Adipocyte (in vitro differentiated cells): ENCODE data around the gene SELENOP.
"Not testable (repeated sequence)": the region's sequence is repeated elsewhere in the genome, so short reads cannot be mapped to it uniquely, and the experiment has no call there.

Source experiments
- DNase-seq: peaks from one replicate; pipeline ENCODE4 v3.0.0-alpha.2; 2015; ENCODE audit warnings: low read depth
- H3K27me3 ChIP-seq: replicated peaks from 2 replicates; pipeline ENCODE4 v1.7.0; 2013; ENCODE audit warnings: mild to moderate bottlenecking, low read length, moderate library complexity; ENCODE audit not compliant: control insufficient read depth, insufficient read depth
- H3K36me3 ChIP-seq: 2 replicates; pipeline ENCODE4 v1.7.0; 2013; ENCODE audit warnings: low read length, mild to moderate bottlenecking, moderate library complexity; ENCODE audit not compliant: control insufficient read depth, insufficient read depth, severe bottlenecking
- H3K4me1 ChIP-seq: 2 replicates; pipeline ENCODE4 v1.7.0; 2013; ENCODE audit warnings: mild to moderate bottlenecking, low read length, moderate library complexity; ENCODE audit not compliant: control insufficient read depth, insufficient read depth
- H3K4me3 ChIP-seq: 2 replicates; pipeline ENCODE4 v1.7.0; 2013; ENCODE audit warnings: mild to moderate bottlenecking, low read length, moderate library complexity
- H3K9ac ChIP-seq: 2 replicates; pipeline ENCODE4 v1.7.0; 2013; ENCODE audit warnings: mild to moderate bottlenecking, low read length, moderate library complexity
- H3K9me3 ChIP-seq: 2 replicates; pipeline ENCODE4 v1.7.0; 2013; ENCODE audit warnings: mild to moderate bottlenecking, low read length, moderate library complexity; ENCODE audit not compliant: control insufficient read depth

SELENOP gene

GRCh38 chr5:42811591-42812446, at the start of gene SELENOP:
Gene SELENOP, minus strand, starts transcription at chr5:42811892. Its CDS starts 3,539 bp downstream, at chr5:42808353.
- H3K9me3 ChIP-seq = no peaks in the 10 kb centered on the region

GRCh38 chr5:42858687-42859086, 47.0 kb upstream of the SELENOP start:
- Histone ChIP-seq H3K27me3 (no peaks in the 10 kb centered on the region), H3K9ac (peak overlapping the region; percentile 75), H3K4me3 (peak overlapping the region; percentile 57), H3K9me3 (no peaks in the 10 kb centered on the region), H3K36me3 (no peaks in the 10 kb centered on the region), H3K4me1 (peaks cover 46% of the 10 kb centered on the region)
- no peak for DNase-seq

More at GRCh38 chr5:42811591-42812446, at the start of gene SELENOP:
- Histone ChIP-seq H3K4me1 (peaks cover 31% of the 10 kb centered on the region), H3K9ac (peak within 1 kb of the TSS; percentile 94), H3K4me3 (peak within 1 kb of the TSS; percentile 94), H3K36me3 (peaks cover 14% of the 10 kb centered on the region), H3K27me3 (no peaks in the 10 kb centered on the region)
- DNase-seq = no peak

GRCh38 chr5:42858031-42858643, 46.4 kb upstream of the SELENOP start:
- no peaks in the 10 kb centered on the region for H3K27me3 ChIP-seq
- peaks cover 51% of the 10 kb centered on the region for H3K4me1 ChIP-seq
- DNase-seq = peak; percentile 44
- H3K9ac ChIP-seq = peak overlapping the region; percentile 75
- no peaks in the 10 kb centered on the region for H3K9me3 ChIP-seq
- H3K4me3 ChIP-seq = peak overlapping the region; percentile 57
- no peaks in the 10 kb centered on the region for H3K36me3 ChIP-seq

GRCh38 chr5:42855811-42856210, 44.1 kb upstream of the SELENOP start:
- H3K9ac ChIP-seq = no peak overlapping the region
- peaks cover 53% of the 10 kb centered on the region for H3K4me1 ChIP-seq
- no peak overlapping the region for H3K4me3 ChIP-seq
- no peak for DNase-seq
- H3K9me3 ChIP-seq = no peaks in the 10 kb centered on the region
- no peaks in the 10 kb centered on the region for H3K36me3 ChIP-seq
- H3K27me3 ChIP-seq = no peaks in the 10 kb centered on the region

- no peak for DNase-seq
- H3K9me3 ChIP-seq = no peaks in the 10 kb centered on the region
- peaks cover 53% of the 10 kb centered on the region for H3K4me1 ChIP-seq
- H3K9ac ChIP-seq = no peak overlapping the region
- no peaks in the 10 kb centered on the region for H3K36me3 ChIP-seq
- no peaks in the 10 kb centered on the region for H3K27me3 ChIP-seq
- H3K4me3 ChIP-seq = no peak overlapping the region
These were observed 43.7 kb upstream of the SELENOP start for GRCh38 chr5:42855386-42855785.

- Histone ChIP-seq H3K4me1 (peaks cover 53% of the 10 kb centered on the region), H3K4me3 (no peak overlapping the region)
- DNase-seq = no peak
These were observed 43.1 kb upstream of the SELENOP start for GRCh38 chr5:42854795-42855194.

GRCh38 chr5:42852826-42853225, 41.1 kb upstream of the SELENOP start:
- Histone ChIP-seq H3K9me3 (no peaks in the 10 kb centered on the region), H3K27me3 (no peaks in the 10 kb centered on the region), H3K4me3 (no peak overlapping the region), H3K9ac (no peak overlapping the region), H3K36me3 (no peaks in the 10 kb centered on the region), H3K4me1 (peaks cover 40% of the 10 kb centered on the region)
- DNase-seq = no peak

More at GRCh38 chr5:42854795-42855194, 43.1 kb upstream of the SELENOP start:
- Histone ChIP-seq H3K9me3 (no peaks in the 10 kb centered on the region), H3K9ac (no peak overlapping the region), H3K36me3 (no peaks in the 10 kb centered on the region), H3K27me3 (no peaks in the 10 kb centered on the region)

GRCh38 chr5:42851481-42851880, 39.8 kb upstream of the SELENOP start:
- DNase-seq = no peak
- Histone ChIP-seq H3K9me3 (no peaks in the 10 kb centered on the region), H3K27me3 (no peaks in the 10 kb centered on the region), H3K4me1 (peaks cover 38% of the 10 kb centered on the region), H3K9ac (no peak overlapping the region), H3K4me3 (no peak overlapping the region), H3K36me3 (no peaks in the 10 kb centered on the region)

- Histone ChIP-seq H3K9me3 (no peaks in the 10 kb centered on the region), H3K9ac (no peak overlapping the region), H3K4me1 (peaks cover 16% of the 10 kb centered on the region), H3K36me3 (no peaks in the 10 kb centered on the region), H3K4me3 (no peak overlapping the region), H3K27me3 (no peaks in the 10 kb centered on the region)
- no peak for DNase-seq
These were observed 36.9 kb upstream of the SELENOP start for GRCh38 chr5:42848545-42848944.

GRCh38 chr5:42844408-42844807, 32.7 kb upstream of the SELENOP start:
- not testable (repeated sequence) for H3K4me3 ChIP-seq, H3K36me3 ChIP-seq, DNase-seq, H3K9ac ChIP-seq, H3K9me3 ChIP-seq, H3K27me3 ChIP-seq
- peaks cover 44% of the 10 kb centered on the region for H3K4me1 ChIP-seq

GRCh38 chr5:42843675-42844292, 32.1 kb upstream of the SELENOP start:
- H3K9ac ChIP-seq = no peak overlapping the region
- no peaks in the 10 kb centered on the region for H3K36me3 ChIP-seq
- H3K9me3 ChIP-seq = no peaks in the 10 kb centered on the region
- peaks cover 48% of the 10 kb centered on the region for H3K4me1 ChIP-seq
- peak overlapping the region; percentile 3 for H3K4me3 ChIP-seq
- H3K27me3 ChIP-seq = no peaks in the 10 kb centered on the region
- DNase-seq = no peak
